ENCODE data around the gene TMED9. TPM values are rescaled to one million over a fixed set of nuclear protein-coding genes. Genes with fewer than 3 reads are reported as not detected.

Gene TMED9
- total RNA-seq, result 100 to 1,000 TPM; 177 to 236 TPM

GRCh38 chr5:177592010-177592834 is at the start of gene TMED9:
TSS of gene TMED9 (plus strand) at chr5:177592203. CDS start at chr5:177592215, 12 bp downstream.
- peak within 1 kb of the TSS; percentile 88 to 96 for H3K27ac Mint-ChIP-seq
- peak within 1 kb of the TSS; percentile 99 for H3K4me3 Mint-ChIP-seq
- DNase-seq (ENCODE audit: low spot score) (peak; percentile 93), ATAC-seq (peak; percentile 98 to 99)
- H3K9me3 Mint-ChIP-seq, result no peaks in the 10 kb centered on the region
- H3K36me3 Mint-ChIP-seq, result peaks cover 27% of the 10 kb centered on the region
- H3K27me3 Mint-ChIP-seq, result peaks cover 20 to 32% of the 10 kb centered on the region in 2 donors
- peaks cover 21 to 32% of the 10 kb centered on the region in 2 donors for H3K4me1 Mint-ChIP-seq (ENCODE audit: low read depth in 2 of 2)

DNA sequence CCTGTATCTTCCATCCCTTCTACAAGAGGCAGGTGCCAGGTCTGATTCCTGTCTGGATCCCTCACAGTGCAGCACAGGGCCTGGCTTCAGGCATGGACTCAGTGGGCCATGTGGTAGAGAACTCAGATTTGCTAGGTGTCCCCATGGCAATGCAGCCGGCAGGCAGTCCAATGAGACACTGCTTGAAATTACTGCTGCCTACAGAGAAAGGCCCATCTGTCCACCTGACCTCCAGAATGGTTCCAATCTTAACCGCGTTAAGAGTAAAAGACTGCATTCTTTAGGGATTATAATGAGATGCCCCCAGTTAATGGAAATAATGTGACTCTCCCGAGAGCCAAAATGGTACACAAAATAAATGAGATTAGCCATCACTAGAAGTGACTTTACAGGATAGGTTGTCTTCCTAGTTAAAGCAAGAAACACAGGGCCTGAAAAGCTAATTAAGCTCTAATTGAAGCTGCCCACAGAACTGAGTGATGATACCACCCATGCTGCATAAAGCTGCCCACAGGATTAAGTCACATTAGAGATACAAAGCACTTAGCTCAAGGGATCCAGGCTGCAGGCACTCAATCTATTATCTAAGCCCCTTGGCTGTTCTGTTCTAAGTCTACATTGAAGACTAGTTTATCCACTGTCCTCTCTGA is 49.1 kb upstream of the TMED9 start:
- H3K27ac Mint-ChIP-seq, result peak overlapping the region in 1 of 2 donors; percentile 15

DNA sequence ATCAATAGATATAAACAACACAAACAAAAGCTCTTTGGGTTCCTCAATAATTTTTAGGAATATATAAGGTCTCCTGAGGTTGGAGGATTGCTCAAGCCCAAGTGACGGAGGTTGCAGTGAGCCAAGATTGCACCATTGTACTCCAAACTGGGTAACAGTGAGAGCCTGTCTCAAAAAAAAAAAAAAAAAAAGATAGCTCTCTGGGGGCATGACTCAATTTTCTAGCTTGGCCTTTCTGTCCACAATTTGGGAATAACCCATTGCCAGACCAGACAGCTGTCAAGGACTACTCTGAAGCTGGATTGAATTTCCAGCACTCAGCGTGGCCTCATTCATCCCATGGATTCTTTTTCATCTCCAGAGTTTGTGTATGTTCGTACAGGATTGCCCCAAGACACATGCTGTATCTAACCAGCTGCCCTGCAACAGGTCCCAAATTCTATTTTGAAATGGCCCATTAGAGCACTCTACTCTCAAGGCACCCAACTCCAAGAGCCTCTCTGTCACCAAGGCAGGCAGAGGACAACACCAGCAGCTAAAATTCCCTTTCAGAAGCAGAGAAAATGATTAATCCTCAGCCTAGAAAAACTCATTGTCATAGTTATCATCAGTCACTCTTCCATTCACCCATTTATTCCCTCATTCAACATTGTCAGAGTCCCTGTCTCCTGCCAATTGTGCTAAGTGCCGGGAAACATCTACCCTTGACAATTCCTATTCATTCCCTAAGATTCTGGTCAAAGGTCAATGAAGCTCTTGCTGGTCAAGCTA is 46.3 kb upstream of the TMED9 start:
- Mint-ChIP-seq H3K9me3 (no peaks in the 10 kb centered on the region), H3K27me3 (no peaks in the 10 kb centered on the region), H3K36me3 (peaks cover 8% of the 10 kb centered on the region), H3K4me3 (peak overlapping the region; percentile 46), H3K27ac (peak overlapping the region; percentile 12 to 76), H3K4me1 (ENCODE audit: low read depth in 2 of 2) (peaks cover 30 to 46% of the 10 kb centered on the region in 2 donors)
- no peak for ATAC-seq
- no peak for DNase-seq (ENCODE audit: low spot score)

More for the DNA sequence above, 49.1 kb upstream of the TMED9 start:
- no peak for DNase-seq (ENCODE audit: low spot score)
- Mint-ChIP-seq H3K27me3 (no peaks in the 10 kb centered on the region), H3K36me3 (peaks cover 8% of the 10 kb centered on the region), H3K4me1 (ENCODE audit: low read depth in 2 of 2) (peaks cover 28 to 46% of the 10 kb centered on the region in 2 donors), H3K9me3 (no peaks in the 10 kb centered on the region), H3K4me3 (no peak overlapping the region)
- no peak for ATAC-seq

DNA sequence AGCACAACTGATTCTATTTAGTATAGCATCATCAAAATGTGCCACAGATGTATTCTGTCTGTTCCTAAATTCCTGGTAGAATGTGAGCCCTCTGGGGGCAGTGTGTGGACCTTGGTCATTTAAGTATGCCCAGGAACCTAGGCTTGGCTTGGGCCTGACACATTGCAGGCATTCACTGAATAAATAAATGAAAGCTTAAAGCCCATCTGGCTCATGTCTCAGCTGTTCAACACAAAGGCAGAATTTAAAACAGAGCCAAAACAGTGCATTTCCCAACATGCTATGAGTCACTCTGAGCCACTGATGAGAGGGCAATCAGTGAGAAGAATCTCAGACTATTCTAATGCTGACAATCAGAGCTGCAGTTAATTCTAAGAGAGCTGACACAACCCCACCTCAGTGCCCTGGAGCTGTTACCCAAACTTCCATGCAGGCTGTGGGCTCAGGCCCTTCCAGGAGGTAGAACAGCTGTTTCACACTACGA is 45.7 kb upstream of the TMED9 start:
- ATAC-seq (peak; percentile 55 to 59), DNase-seq (ENCODE audit: low spot score) (no peak)
- Mint-ChIP-seq H3K36me3 (peaks cover 8% of the 10 kb centered on the region), H3K27me3 (no peaks in the 10 kb centered on the region), H3K27ac (peak overlapping the region; percentile 12 to 76), H3K4me1 (ENCODE audit: low read depth in 2 of 2) (peaks cover 26 to 42% of the 10 kb centered on the region in 2 donors), H3K9me3 (no peaks in the 10 kb centered on the region), H3K4me3 (peak overlapping the region; percentile 46)

DNA sequence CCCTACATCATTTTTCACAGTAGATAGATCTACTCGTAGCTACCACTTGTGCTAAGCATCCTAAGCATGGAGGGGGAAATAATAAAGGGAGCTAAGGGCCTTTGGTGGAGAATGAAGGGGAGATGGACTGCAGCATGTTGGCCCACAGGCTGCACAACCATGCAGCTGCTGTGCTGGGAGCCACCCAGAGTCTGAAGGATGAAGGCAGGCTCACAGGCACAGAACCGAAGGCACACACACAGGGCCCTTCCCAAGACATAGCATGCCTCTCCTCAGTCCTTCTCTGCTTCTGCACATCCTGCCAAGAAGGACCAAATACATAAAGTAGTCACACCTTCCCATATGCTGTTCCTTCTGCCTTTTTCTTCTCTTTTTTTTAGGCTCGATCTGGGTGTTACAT is 44.3 kb upstream of the TMED9 start:
- H3K4me3 Mint-ChIP-seq, result no peak overlapping the region
- ATAC-seq (no peak), DNase-seq (ENCODE audit: low spot score) (no peak)
- no peaks in the 10 kb centered on the region for H3K27me3 Mint-ChIP-seq
- peaks cover 8% of the 10 kb centered on the region for H3K36me3 Mint-ChIP-seq
- H3K9me3 Mint-ChIP-seq, result no peaks in the 10 kb centered on the region
- peak overlapping the region in 1 of 2 donors; percentile 2 for H3K27ac Mint-ChIP-seq
- H3K4me1 Mint-ChIP-seq (ENCODE audit: low read depth in 2 of 2), result peaks cover 30 to 45% of the 10 kb centered on the region in 2 donors

DNA sequence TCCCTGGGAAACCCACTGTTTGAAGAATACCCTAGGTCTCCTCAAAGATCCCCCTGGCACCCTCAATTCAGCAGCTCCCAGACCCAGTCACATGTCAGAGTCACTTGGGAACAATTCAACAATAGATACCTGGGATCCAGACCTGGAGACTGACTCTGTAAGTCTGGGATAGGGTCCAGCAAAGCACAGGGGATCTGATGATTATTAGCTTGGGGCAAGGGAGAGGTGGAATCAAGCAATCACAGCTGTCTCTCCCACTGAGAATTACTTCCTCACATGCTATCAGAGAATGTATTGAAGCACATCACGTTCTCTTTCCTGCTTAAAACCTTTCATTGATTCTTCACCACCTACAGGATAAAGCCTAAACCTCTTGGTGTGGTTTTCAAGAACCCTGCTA is 43.5 kb upstream of the TMED9 start:
- no peak for ATAC-seq
- H3K27me3 Mint-ChIP-seq, result no peaks in the 10 kb centered on the region
- H3K9me3 Mint-ChIP-seq, result no peaks in the 10 kb centered on the region
- no peak overlapping the region for H3K4me3 Mint-ChIP-seq
- DNase-seq (ENCODE audit: low spot score), result no peak
- peaks cover 6% of the 10 kb centered on the region for H3K36me3 Mint-ChIP-seq
- peaks cover 33 to 47% of the 10 kb centered on the region in 2 donors for H3K4me1 Mint-ChIP-seq (ENCODE audit: low read depth in 2 of 2)
- no peak overlapping the region for H3K27ac Mint-ChIP-seq

- DNase-seq (ENCODE audit: low spot score) (no peak), ATAC-seq (no peak)
- no peaks in the 10 kb centered on the region for H3K27me3 Mint-ChIP-seq
- peaks cover 40 to 47% of the 10 kb centered on the region in 2 donors for H3K4me1 Mint-ChIP-seq (ENCODE audit: low read depth in 2 of 2)
- no peak overlapping the region for H3K27ac Mint-ChIP-seq
- H3K36me3 Mint-ChIP-seq, result peaks cover 6% of the 10 kb centered on the region
- H3K4me3 Mint-ChIP-seq, result no peak overlapping the region
- no peaks in the 10 kb centered on the region for H3K9me3 Mint-ChIP-seq
Observed at GRCh38 chr5:177550122-177550521, 41.9 kb upstream of the TMED9 start.

DNA sequence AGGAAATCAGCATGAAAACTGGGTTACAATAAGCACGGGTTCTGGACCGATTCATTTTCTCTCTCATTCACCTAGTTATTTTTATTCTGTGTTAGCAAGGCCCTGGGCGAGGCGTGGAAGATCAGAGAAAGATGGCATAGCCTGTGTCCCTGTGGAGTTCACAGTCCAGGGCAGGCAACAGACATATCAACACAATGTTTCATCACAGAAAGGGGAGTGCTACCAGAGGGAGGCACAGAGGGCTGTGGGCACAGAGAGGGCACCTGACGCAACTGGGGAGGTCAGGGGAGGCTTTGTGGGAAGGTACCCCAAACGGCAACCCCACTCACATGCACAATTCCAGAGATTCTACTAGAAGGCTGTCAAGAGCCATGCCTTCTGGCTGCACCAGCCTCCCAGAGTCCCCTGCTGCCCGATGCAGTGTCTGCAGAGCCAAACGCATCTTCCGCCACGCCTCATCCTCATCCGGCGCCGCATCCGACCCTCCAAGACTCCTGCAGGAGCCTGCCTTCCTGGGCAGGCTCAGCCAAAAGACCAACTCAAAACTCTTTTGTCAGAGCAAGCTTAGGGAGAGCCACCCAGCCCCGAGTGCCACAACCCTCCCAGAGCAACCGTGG is 39.1 kb upstream of the TMED9 start:
- Mint-ChIP-seq H3K4me3 (peak overlapping the region; percentile 55), H3K27me3 (no peaks in the 10 kb centered on the region), H3K9me3 (no peaks in the 10 kb centered on the region), H3K4me1 (ENCODE audit: low read depth in 2 of 2) (peaks cover 27 to 30% of the 10 kb centered on the region in 2 donors), H3K36me3 (peaks cover 6% of the 10 kb centered on the region), H3K27ac (peak overlapping the region; percentile 32 to 75)
- no peak for DNase-seq (ENCODE audit: low spot score)
- ATAC-seq, result no peak

DNA sequence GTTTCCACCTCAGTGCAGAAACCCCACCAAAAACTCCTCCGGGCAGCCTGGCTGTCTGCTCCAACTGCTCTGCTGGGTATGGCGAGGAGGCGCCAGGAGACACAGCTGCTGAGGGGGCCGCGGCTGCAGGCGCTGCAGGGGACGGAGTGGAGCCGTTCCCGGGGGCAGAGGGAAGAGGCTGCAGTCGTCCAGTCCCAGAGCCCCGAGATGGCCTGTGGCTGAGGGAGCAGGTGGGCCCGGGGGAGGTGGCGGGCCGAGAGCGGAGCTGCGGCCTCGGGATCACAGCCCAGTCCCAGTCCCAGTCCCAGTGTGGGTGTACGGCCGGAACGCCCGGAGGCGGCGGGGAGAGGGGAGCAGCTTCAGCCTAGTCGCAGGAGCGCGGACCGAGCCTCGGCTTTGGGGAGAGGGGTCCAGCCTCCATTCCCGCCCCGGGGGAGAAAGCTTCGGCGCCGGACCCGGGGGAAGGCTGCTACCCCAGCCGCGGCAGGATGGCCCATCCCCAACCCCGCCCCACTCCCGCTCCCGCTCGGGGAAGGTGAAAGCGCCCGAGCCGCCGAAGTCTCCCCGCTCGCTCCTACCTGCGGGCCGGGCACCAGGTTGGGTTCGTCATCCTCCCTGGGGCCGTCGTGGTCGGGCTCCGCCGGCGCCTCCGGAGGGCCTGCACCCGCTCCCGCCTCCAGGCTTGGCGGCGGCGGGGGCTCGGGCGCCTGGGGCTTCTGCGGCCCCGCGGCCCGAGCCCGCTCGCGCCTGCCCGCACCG is 38.2 kb upstream of the TMED9 start:
- peak overlapping the region; percentile 92 for H3K4me3 Mint-ChIP-seq
- H3K4me1 Mint-ChIP-seq (ENCODE audit: low read depth in 2 of 2), result peaks cover 21 to 26% of the 10 kb centered on the region in 2 donors
- peaks cover 6% of the 10 kb centered on the region for H3K36me3 Mint-ChIP-seq
- peak overlapping the region; percentile 80 to 94 for H3K27ac Mint-ChIP-seq
- no peaks in the 10 kb centered on the region for H3K27me3 Mint-ChIP-seq
- peak; percentile 65 for DNase-seq (ENCODE audit: low spot score)
- no peaks in the 10 kb centered on the region for H3K9me3 Mint-ChIP-seq
- ATAC-seq, result peak; percentile 60 to 69

DNA sequence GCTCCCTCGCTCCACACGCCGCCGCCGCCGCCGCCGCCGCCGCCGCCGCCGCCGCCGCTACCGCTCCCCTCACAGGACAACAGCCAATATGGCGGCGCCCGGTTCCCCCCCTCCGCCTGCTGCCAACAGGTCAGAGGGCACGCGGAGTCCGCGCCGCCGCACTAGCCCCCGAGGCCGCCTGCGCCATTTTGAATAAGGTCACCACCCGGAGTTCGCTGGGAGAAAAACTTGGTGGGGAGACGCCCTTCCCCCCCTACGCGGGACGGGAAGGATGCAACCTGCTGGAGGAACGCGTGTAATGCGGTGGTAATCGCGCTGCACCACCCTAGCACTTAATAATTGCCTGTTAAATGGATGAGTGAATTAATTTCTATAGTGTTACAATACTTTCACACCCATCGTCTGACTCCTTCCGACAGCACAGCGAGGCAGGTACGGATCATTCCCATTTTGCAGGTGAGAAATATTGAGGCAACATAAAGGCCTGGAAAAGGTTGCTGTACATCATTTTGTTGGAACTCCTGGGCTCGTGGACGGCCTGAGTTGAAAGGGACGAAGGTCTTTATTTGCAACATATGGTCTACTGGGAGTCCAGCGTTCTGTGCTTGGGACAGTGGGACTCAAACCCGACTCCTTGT is 37.4 kb upstream of the TMED9 start, which contains the start of gene FAM193B:
Gene FAM193B (minus strand): TSS at position 90 of the 638 bp plus-strand sequence. CDS start 105 bp downstream, outside the sequence.
- H3K9me3 Mint-ChIP-seq, result no peaks in the 10 kb centered on the region
- H3K36me3 Mint-ChIP-seq, result peaks cover 6% of the 10 kb centered on the region
- no peaks in the 10 kb centered on the region for H3K27me3 Mint-ChIP-seq
- ATAC-seq (peak; percentile 98 to 100), DNase-seq (ENCODE audit: low spot score) (peak; percentile 97)
- peaks cover 20 to 26% of the 10 kb centered on the region in 2 donors for H3K4me1 Mint-ChIP-seq (ENCODE audit: low read depth in 2 of 2)
- H3K27ac Mint-ChIP-seq, result peak within 1 kb of the TSS; percentile 80 to 94
- peak within 1 kb of the TSS; percentile 92 for H3K4me3 Mint-ChIP-seq

GRCh38 chr5:177555228-177555627 is 36.8 kb upstream of the TMED9 start:
- Mint-ChIP-seq H3K4me1 (ENCODE audit: low read depth in 2 of 2) (peaks cover 20 to 24% of the 10 kb centered on the region in 2 donors), H3K27ac (peak overlapping the region; percentile 80 to 94), H3K36me3 (peaks cover 6% of the 10 kb centered on the region), H3K4me3 (peak overlapping the region; percentile 92), H3K27me3 (no peaks in the 10 kb centered on the region), H3K9me3 (no peaks in the 10 kb centered on the region)
- DNase-seq (ENCODE audit: low spot score) (no peak), ATAC-seq (no peak)

GRCh38 chr5:177555665-177556064 is 36.3 kb upstream of the TMED9 start:
- no peaks in the 10 kb centered on the region for H3K9me3 Mint-ChIP-seq
- no peaks in the 10 kb centered on the region for H3K27me3 Mint-ChIP-seq
- H3K4me3 Mint-ChIP-seq, result peak overlapping the region; percentile 92
- no peak for DNase-seq (ENCODE audit: low spot score)
- ATAC-seq, result no peak
- peaks cover 6% of the 10 kb centered on the region for H3K36me3 Mint-ChIP-seq
- no peak overlapping the region for H3K27ac Mint-ChIP-seq
- H3K4me1 Mint-ChIP-seq (ENCODE audit: low read depth in 2 of 2), result peaks cover 20 to 22% of the 10 kb centered on the region in 2 donors

Data from natural killer cell treated with Interleukin-12 subunit alpha and Interleukin-12 subunit beta and Interleukin-15 and Interleukin-18, amount 100 ng/mL, for 72 hours (primary cell).